Loucy (cell line): Measurements from ENCODE around the gene MALT1.

Source experiments
- EZH2phosphoT487 ChIP-seq: fragments of 200-600 bp; IDR thresholded peaks from 2 replicates; pipeline ENCODE4 v1.6.1; 2018; ENCODE audit warnings: antibody characterized with exemption, mild to moderate bottlenecking, moderate library complexity, borderline replicate concordance
- TF ChIP-seq, protein P1 (sequence below): fragments of 200-600 bp; sonication (generic); conservative IDR thresholded peaks from 2 replicates; pipeline ENCODE4 v1.5.1; 2014; ENCODE audit warnings: mild to moderate bottlenecking, antibody characterized with exemption, low read length

DNA sequence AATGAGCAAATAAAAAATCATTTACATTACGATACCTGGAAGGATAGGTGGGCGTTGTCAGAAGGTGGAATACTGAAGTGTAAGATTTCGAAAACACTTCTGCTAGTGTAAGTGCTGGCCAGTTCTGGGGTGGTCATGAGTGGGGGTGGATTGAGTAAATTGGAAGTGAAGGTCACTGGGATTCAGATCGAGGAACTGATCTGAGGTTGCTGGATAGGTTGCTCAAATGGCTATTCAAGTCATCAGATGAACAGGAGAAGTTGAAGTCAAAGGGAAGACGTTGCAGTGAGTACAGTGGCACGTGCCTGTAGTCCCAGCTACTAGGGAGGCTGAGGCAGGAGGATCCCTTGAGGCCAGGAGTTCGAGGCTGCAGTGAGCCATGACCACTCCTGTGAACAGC, 95.7 kb downstream of the MALT1 start:
- TF ChIP-seq, protein P1, sequence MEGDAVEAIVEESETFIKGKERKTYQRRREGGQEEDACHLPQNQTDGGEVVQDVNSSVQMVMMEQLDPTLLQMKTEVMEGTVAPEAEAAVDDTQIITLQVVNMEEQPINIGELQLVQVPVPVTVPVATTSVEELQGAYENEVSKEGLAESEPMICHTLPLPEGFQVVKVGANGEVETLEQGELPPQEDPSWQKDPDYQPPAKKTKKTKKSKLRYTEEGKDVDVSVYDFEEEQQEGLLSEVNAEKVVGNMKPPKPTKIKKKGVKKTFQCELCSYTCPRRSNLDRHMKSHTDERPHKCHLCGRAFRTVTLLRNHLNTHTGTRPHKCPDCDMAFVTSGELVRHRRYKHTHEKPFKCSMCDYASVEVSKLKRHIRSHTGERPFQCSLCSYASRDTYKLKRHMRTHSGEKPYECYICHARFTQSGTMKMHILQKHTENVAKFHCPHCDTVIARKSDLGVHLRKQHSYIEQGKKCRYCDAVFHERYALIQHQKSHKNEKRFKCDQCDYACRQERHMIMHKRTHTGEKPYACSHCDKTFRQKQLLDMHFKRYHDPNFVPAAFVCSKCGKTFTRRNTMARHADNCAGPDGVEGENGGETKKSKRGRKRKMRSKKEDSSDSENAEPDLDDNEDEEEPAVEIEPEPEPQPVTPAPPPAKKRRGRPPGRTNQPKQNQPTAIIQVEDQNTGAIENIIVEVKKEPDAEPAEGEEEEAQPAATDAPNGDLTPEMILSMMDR = no peak
- no peak for TF ChIP-seq EZH2phosphoT487
